Mesodermal cell (in vitro differentiated cells): ENCODE measurements around the gene HMCN1.
A peak's percentile ranks its signal among the peaks of the same experiment; 100 is the strongest.

Source experiments
- H3K27ac ChIP-seq: 2 replicates; pipeline ENCODE4 v1.7.0; 2013; ENCODE audit warnings: mild to moderate bottlenecking, low read depth, low read length, moderate library complexity; ENCODE audit not compliant: severe bottlenecking
- H3K36me3 ChIP-seq: 2 replicates; pipeline ENCODE4 v1.7.1; 2013; ENCODE audit warnings: mild to moderate bottlenecking, low read length, moderate library complexity; ENCODE audit not compliant: control insufficient read depth, insufficient read depth
- H3K4me1 ChIP-seq: one replicate; pipeline ENCODE4 v1.7.1; 2013; ENCODE audit warnings: mild to moderate bottlenecking, low read length; ENCODE audit not compliant: insufficient read depth, control insufficient read depth, poor library complexity, severe bottlenecking
- H3K4me3 ChIP-seq: 2 replicates; pipeline ENCODE4 v1.7.0; 2013; ENCODE audit warnings: low read length, control low read depth, mild to moderate bottlenecking; ENCODE audit not compliant: insufficient read depth, poor library complexity, severe bottlenecking; ENCODE audit errors: extremely low read depth
- H3K9me3 ChIP-seq: 2 replicates; pipeline ENCODE4 v1.7.1; 2013; ENCODE audit warnings: mild to moderate bottlenecking, low read length, moderate library complexity; ENCODE audit not compliant: control insufficient read depth
- WGBS, 2 experiments: methylation state at CpG; one replicate each; pipeline ENCODE4 v1.1.5; 2013; ENCODE audit warnings: missing lambda C conversion rate in 2 of 2; ENCODE audit not compliant: insufficient coverage in 2 of 2; 5-methylcytosine and 5-hydroxymethylcytosine counted together

The HMCN1 gene

GRCh38 chr1:185804206-185804605 lies 70.0 kb downstream of the HMCN1 start:
- no peak overlapping the region for H3K4me3 ChIP-seq
- H3K9me3 ChIP-seq: no peaks in the 10 kb centered on the region
- H3K4me1 ChIP-seq: peaks cover 7% of the 10 kb centered on the region
- peak overlapping the region; percentile 42 for H3K27ac ChIP-seq
- H3K36me3 ChIP-seq: no peaks in the 10 kb centered on the region

- WGBS, 2 experiments: 75 to 80% methylated on average over 1 of the region's 3 CpGs
- Histone ChIP-seq H3K36me3 (no peaks in the 10 kb centered on the region), H3K9me3 (no peaks in the 10 kb centered on the region), H3K27ac (peak overlapping the region; percentile 42), H3K4me1 (peaks cover 7% of the 10 kb centered on the region), H3K4me3 (no peak overlapping the region)
Observed at GRCh38 chr1:185804608-185805007, 70.4 kb downstream of the HMCN1 start.

GRCh38 chr1:185807275-185807674 lies 73.1 kb downstream of the HMCN1 start:
- Histone ChIP-seq H3K9me3 (no peaks in the 10 kb centered on the region), H3K4me1 (peaks cover 7% of the 10 kb centered on the region), H3K36me3 (no peaks in the 10 kb centered on the region), H3K4me3 (no peak overlapping the region), H3K27ac (no peak overlapping the region)

- H3K27ac ChIP-seq: no peak overlapping the region
- H3K4me3 ChIP-seq: no peak overlapping the region
- no peaks in the 10 kb centered on the region for H3K9me3 ChIP-seq
- peaks cover 7% of the 10 kb centered on the region for H3K4me1 ChIP-seq
- WGBS, 2 experiments: no CpG with 5 or more reads among the region's 1 CpG
- H3K36me3 ChIP-seq: no peaks in the 10 kb centered on the region
Observed at GRCh38 chr1:185808631-185809030, 74.4 kb downstream of the HMCN1 start.

GRCh38 chr1:185811073-185811709 lies 77.0 kb downstream of the HMCN1 start:
- no peak overlapping the region for H3K4me3 ChIP-seq
- H3K36me3 ChIP-seq: no peaks in the 10 kb centered on the region
- no peaks in the 10 kb centered on the region for H3K4me1 ChIP-seq
- 80 to 95% methylated on average over 1 to 2 of the region's 3 CpGs for WGBS, 2 experiments
- H3K9me3 ChIP-seq: no peaks in the 10 kb centered on the region
- no peak overlapping the region for H3K27ac ChIP-seq

GRCh38 chr1:185812934-185813333 lies 78.7 kb downstream of the HMCN1 start:
- no peaks in the 10 kb centered on the region for H3K9me3 ChIP-seq
- no peak overlapping the region for H3K4me3 ChIP-seq
- H3K36me3 ChIP-seq: no peaks in the 10 kb centered on the region
- H3K27ac ChIP-seq: no peak overlapping the region
- H3K4me1 ChIP-seq: no peaks in the 10 kb centered on the region

GRCh38 chr1:185813401-185813979 lies 79.3 kb downstream of the HMCN1 start:
- no peak overlapping the region for H3K27ac ChIP-seq

GRCh38 chr1:185816460-185816859 lies 82.3 kb downstream of the HMCN1 start:
- Histone ChIP-seq H3K4me1 (no peaks in the 10 kb centered on the region), H3K4me3 (no peak overlapping the region), H3K36me3 (no peaks in the 10 kb centered on the region), H3K27ac (no peak overlapping the region), H3K9me3 (no peaks in the 10 kb centered on the region)
- WGBS, 2 experiments: no CpG with 5 or more reads among the region's 1 CpG

More at GRCh38 chr1:185813401-185813979, 79.3 kb downstream of the HMCN1 start:
- Histone ChIP-seq H3K9me3 (no peaks in the 10 kb centered on the region), H3K4me3 (no peak overlapping the region), H3K4me1 (no peaks in the 10 kb centered on the region), H3K36me3 (no peaks in the 10 kb centered on the region)
- WGBS, 2 experiments: no CpG with 5 or more reads among the region's 2 CpGs

- no peak overlapping the region for H3K4me3 ChIP-seq
- no peak overlapping the region for H3K27ac ChIP-seq
- no peaks in the 10 kb centered on the region for H3K4me1 ChIP-seq
- no peaks in the 10 kb centered on the region for H3K36me3 ChIP-seq
- H3K9me3 ChIP-seq: no peaks in the 10 kb centered on the region
Observed at GRCh38 chr1:185819798-185820197, 85.6 kb downstream of the HMCN1 start.

GRCh38 chr1:185821612-185822385 lies 87.6 kb downstream of the HMCN1 start:
- Histone ChIP-seq H3K4me1 (no peaks in the 10 kb centered on the region), H3K9me3 (no peaks in the 10 kb centered on the region), H3K4me3 (no peak overlapping the region), H3K36me3 (no peaks in the 10 kb centered on the region), H3K27ac (no peak overlapping the region)
- WGBS, 2 experiments: 100% methylated on average over 1 of the region's 3 CpGs; no CpG with 5 or more reads in 1 of the 2 experiments

- 83% methylated on average over 1 of the region's 2 CpGs; no CpG with 5 or more reads in 1 of the 2 experiments for WGBS, 2 experiments
- H3K27ac ChIP-seq: no peak overlapping the region
- no peaks in the 10 kb centered on the region for H3K4me1 ChIP-seq
- no peaks in the 10 kb centered on the region for H3K9me3 ChIP-seq
- H3K4me3 ChIP-seq: no peak overlapping the region
- H3K36me3 ChIP-seq: no peaks in the 10 kb centered on the region
Observed at GRCh38 chr1:185823467-185823866, 89.3 kb downstream of the HMCN1 start.
